Measurements from ENCODE around the gene CTNND2.

- no peak for TF ChIP-seq CTCF (IDR thresholded peaks at IDR 0.05; ENCODE audit: low read depth, low read length, poor library complexity, severe bottlenecking)
- no peak for TF ChIP-seq EZH2phosphoT487 (IDR thresholded peaks at IDR 0.05; ENCODE audit: borderline replicate concordance, low read length)
Measured at GRCh38 chr5:11684607-11685006, 219.6 kb downstream of the CTNND2 start.

Data from DOHH2 (cell line).